ENCODE measurements around the gene SLC22A16.

- no peak for TF ChIP-seq CTCF (optimal IDR thresholded peaks at IDR 0.05 in 1 of 3, IDR thresholded peaks at IDR 0.05 in 1 of 3, conservative IDR thresholded peaks at IDR 0.05 in 1 of 3; ENCODE audit: extremely low read depth in 1 of 3, insufficient read depth in 2 of 3, low read length in 3 of 3)
- no peak for TF ChIP-seq EZH2 (IDR thresholded peaks at IDR 0.05; ENCODE audit: low read length)
Observed at GRCh38 chr6:110458476-110458875, 17.9 kb downstream of the SLC22A16 start.
